Measurements from ENCODE around the gene GIPC2.
A peak's percentile ranks its signal among the peaks of the same experiment; 100 is the strongest.
"Not testable (repeated sequence)": the region's sequence is repeated elsewhere in the genome, so short reads cannot be mapped to it uniquely, and the experiment has no call there.

Gene GIPC2

GRCh38 chr1:78102082-78102481 lies 56.3 kb downstream of the GIPC2 start:
- TF ChIP-seq CTCF (IDR thresholded peaks at IDR 0.05; ENCODE audit: insufficient read depth, missing control alignments), result no peak
- DNase-seq (ENCODE audit: insufficient read length, low spot score) (no peak), FAIRE-seq (no peak)

- no peak for FAIRE-seq
- no peak for TF ChIP-seq CTCF (IDR thresholded peaks at IDR 0.05; ENCODE audit: insufficient read depth, missing control alignments)
Measured at GRCh38 chr1:78102916-78103315, 57.1 kb downstream of the GIPC2 start.

GRCh38 chr1:78104322-78104721 lies 58.6 kb downstream of the GIPC2 start:
- TF ChIP-seq CTCF (IDR thresholded peaks at IDR 0.05; ENCODE audit: insufficient read depth, missing control alignments), result no peak
- FAIRE-seq, result no peak
- DNase-seq (ENCODE audit: insufficient read length, low spot score), result no peak

More at GRCh38 chr1:78102916-78103315, 57.1 kb downstream of the GIPC2 start:
- no peak for DNase-seq (ENCODE audit: insufficient read length, low spot score)

GRCh38 chr1:78109659-78110058 lies 63.9 kb downstream of the GIPC2 start:
- FAIRE-seq; DNase-seq (ENCODE audit: insufficient read length, low spot score): not testable (repeated sequence)

GRCh38 chr1:78113156-78113916 lies 67.6 kb downstream of the GIPC2 start:
- DNase-seq (ENCODE audit: insufficient read length, low spot score) (no peak), FAIRE-seq (no peak)
- no peak for TF ChIP-seq CTCF (IDR thresholded peaks at IDR 0.05; ENCODE audit: insufficient read depth, missing control alignments)

- DNase-seq (ENCODE audit: insufficient read length, low spot score) (peak; percentile 24), FAIRE-seq (no peak)
- peak; percentile 98 for TF ChIP-seq CTCF (IDR thresholded peaks at IDR 0.05; ENCODE audit: insufficient read depth, missing control alignments)
Measured at GRCh38 chr1:78114034-78114956, 68.5 kb downstream of the GIPC2 start.

GRCh38 chr1:78120485-78120884 lies 74.7 kb downstream of the GIPC2 start:
- DNase-seq (ENCODE audit: insufficient read length, low spot score); FAIRE-seq: not testable (repeated sequence)

- FAIRE-seq, result no peak
Measured at GRCh38 chr1:78121710-78122109, 75.9 kb downstream of the GIPC2 start.

More at GRCh38 chr1:78121710-78122109, 75.9 kb downstream of the GIPC2 start:
- DNase-seq (ENCODE audit: insufficient read length, low spot score), result no peak
- TF ChIP-seq CTCF (IDR thresholded peaks at IDR 0.05; ENCODE audit: insufficient read depth, missing control alignments), result no peak

All from D721Med (cell line).